Subcutaneous adipose tissue (tissue), 4 donors: Measurements from ENCODE around the gene SPATA20. TPM values are rescaled to one million over a fixed set of nuclear protein-coding genes. Genes with fewer than 3 reads are reported as not detected.

ENCODE experiments used
- total RNA-seq, 4 donors: library from RNA; depleted of rRNA; stranded (reverse); fragments of >200 nt; gene quantifications; one replicate each; pipeline ENCODE4 v1.1.0, GENCODE V29; 2016
- TF ChIP-seq, protein P1 (sequence below): fragments of 450-650 bp; IDR thresholded peaks from one replicate; pipeline ENCODE4 v1.5.1; 2016; ENCODE audit warnings: low read depth, mild to moderate bottlenecking, control low read depth, antibody characterized with exemption, moderate library complexity

The SPATA20 gene
- total RNA-seq, 4 donors from 2014 or later = 24.5 to 64.0 (median 48.9) TPM

DNA sequence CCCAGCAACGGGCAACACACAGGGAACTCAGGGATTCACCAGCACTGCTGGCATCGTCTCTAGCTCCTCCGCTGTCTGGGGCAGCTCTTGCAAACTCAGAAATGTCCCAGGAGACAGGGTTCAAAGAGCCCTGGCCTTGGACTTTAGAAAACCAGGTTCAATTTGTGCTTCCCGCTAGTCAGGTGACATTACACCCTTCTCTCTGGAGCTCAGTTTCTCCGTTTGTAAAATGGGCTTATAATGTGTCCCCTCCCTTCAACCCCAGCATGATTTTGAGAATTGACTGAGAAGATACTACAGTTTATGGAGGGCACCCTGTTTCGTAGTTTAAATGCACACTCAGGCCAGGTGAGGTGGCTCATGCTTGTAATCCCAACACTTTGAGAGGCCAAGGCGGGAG lies 40.7 kb upstream of the SPATA20 start:
- TF ChIP-seq, protein P1, sequence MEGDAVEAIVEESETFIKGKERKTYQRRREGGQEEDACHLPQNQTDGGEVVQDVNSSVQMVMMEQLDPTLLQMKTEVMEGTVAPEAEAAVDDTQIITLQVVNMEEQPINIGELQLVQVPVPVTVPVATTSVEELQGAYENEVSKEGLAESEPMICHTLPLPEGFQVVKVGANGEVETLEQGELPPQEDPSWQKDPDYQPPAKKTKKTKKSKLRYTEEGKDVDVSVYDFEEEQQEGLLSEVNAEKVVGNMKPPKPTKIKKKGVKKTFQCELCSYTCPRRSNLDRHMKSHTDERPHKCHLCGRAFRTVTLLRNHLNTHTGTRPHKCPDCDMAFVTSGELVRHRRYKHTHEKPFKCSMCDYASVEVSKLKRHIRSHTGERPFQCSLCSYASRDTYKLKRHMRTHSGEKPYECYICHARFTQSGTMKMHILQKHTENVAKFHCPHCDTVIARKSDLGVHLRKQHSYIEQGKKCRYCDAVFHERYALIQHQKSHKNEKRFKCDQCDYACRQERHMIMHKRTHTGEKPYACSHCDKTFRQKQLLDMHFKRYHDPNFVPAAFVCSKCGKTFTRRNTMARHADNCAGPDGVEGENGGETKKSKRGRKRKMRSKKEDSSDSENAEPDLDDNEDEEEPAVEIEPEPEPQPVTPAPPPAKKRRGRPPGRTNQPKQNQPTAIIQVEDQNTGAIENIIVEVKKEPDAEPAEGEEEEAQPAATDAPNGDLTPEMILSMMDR = no peak

GRCh38 chr17:50507871-50508572 lies 39.0 kb upstream of the SPATA20 start, which contains the start of gene MYCBPAP:
Gene MYCBPAP (plus strand): TSS chr17:50508439. CDS start chr17:50508675, 236 bp downstream.
- TF ChIP-seq, protein P1 = no peak

- TF ChIP-seq, protein P1 = no peak
Observed at GRCh38 chr17:50508573-50509460, 38.2 kb upstream of the SPATA20 start.

GRCh38 chr17:50511058-50511457 lies 35.9 kb upstream of the SPATA20 start:
- TF ChIP-seq, protein P1 = no peak

DNA sequence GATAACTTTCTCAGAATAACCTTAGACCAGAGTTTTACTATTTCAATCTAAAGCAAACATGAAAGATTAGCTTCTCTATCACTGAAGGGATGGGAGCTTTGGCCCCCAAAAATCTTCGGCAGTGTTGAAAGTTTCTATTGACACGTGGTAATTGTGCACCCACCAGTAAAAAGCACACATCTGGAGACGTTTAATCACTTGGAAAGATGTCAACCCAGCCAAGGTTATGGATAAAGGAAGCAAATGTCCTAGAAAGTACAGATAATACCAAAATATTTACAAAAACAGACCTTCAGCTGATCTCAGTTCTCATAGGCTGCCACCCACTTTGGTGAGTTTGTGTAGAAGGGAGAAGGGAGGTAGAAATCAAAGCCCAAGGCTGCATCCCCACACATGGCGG lies 33.5 kb upstream of the SPATA20 start:
- TF ChIP-seq, protein P1 = no peak

DNA sequence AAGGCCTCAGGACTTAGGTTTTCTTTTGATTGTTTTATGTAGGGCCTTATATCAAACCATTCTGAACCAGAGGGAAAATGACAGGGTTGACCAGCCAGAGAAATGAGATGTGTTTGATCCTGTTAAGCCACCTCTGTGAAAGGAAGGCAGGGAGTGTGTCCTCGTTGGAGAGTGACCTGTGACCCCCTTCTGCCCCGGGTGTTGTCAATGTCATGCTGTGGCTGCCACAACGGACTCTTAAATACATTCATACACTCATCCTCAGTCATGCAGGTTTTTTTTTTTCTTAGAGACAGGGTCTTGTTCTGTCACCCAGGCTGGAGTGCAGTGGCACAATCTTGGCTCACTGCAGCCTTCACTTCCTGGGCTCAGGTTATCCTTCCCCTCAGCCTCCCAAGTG lies 32.6 kb upstream of the SPATA20 start:
- TF ChIP-seq, protein P1 = no peak
